Left forelimb (tissue), 1 donor: ENCODE results near the gene ALG13.
"Not testable (repeated sequence)": the region's sequence is repeated elsewhere in the genome, so short reads cannot be mapped to it uniquely, and the experiment has no call there.

ENCODE experiments used
- DNase-seq: peaks from one replicate; pipeline ENCODE4 v3.0.0-alpha.2; 2018; ENCODE audit warnings: low spot score

ALG13 gene

GRCh38 chrX:111680988-111681779 lies at the start of gene ALG13:
Gene ALG13, plus strand, starts transcription at chrX:111681170. Its CDS starts 49 bp downstream, at chrX:111681219.
- DNase-seq = peak; percentile 89

- no peak for DNase-seq
Observed at GRCh38 chrX:111634823-111635729, 45.9 kb upstream of the ALG13 start.

- no peak for DNase-seq
Observed at GRCh38 chrX:111641969-111642368, 39.0 kb upstream of the ALG13 start.

GRCh38 chrX:111645165-111645564 lies 35.8 kb upstream of the ALG13 start:
- not testable (repeated sequence) for DNase-seq

GRCh38 chrX:111645607-111646006 lies 35.4 kb upstream of the ALG13 start:
- no peak for DNase-seq

GRCh38 chrX:111646515-111646914 lies 34.5 kb upstream of the ALG13 start:
- DNase-seq = no peak

- DNase-seq = no peak
Observed at GRCh38 chrX:111648802-111649201, 32.2 kb upstream of the ALG13 start.

- no peak for DNase-seq
Observed at GRCh38 chrX:111649638-111650037, 31.3 kb upstream of the ALG13 start.

GRCh38 chrX:111650845-111651244 lies 30.1 kb upstream of the ALG13 start:
- DNase-seq = no peak

- no peak for DNase-seq
Observed at GRCh38 chrX:111652719-111653118, 28.3 kb upstream of the ALG13 start.

GRCh38 chrX:111661241-111661640 lies 19.7 kb upstream of the ALG13 start:
- no peak for DNase-seq

GRCh38 chrX:111662292-111662691 lies 18.7 kb upstream of the ALG13 start:
- no peak for DNase-seq

- no peak for DNase-seq
Observed at GRCh38 chrX:111671668-111672067, 9.3 kb upstream of the ALG13 start.

GRCh38 chrX:111687305-111687704 lies 6.3 kb downstream of the ALG13 start:
- no peak for DNase-seq

GRCh38 chrX:111695297-111695880 lies 14.4 kb downstream of the ALG13 start:
- DNase-seq = no peak

GRCh38 chrX:111719426-111720210 lies 38.6 kb downstream of the ALG13 start:
- DNase-seq = no peak

GRCh38 chrX:111728096-111728495 lies 47.1 kb downstream of the ALG13 start:
- DNase-seq = no peak

- no peak for DNase-seq
Observed at GRCh38 chrX:111731351-111731750, 50.4 kb downstream of the ALG13 start.

GRCh38 chrX:111736571-111736970 lies 55.6 kb downstream of the ALG13 start:
- DNase-seq = no peak

GRCh38 chrX:111742018-111742417 lies 61.0 kb downstream of the ALG13 start:
- no peak for DNase-seq

GRCh38 chrX:111743316-111743715 lies 62.3 kb downstream of the ALG13 start:
- DNase-seq = no peak

- no peak for DNase-seq
Observed at GRCh38 chrX:111756486-111756885, 75.5 kb downstream of the ALG13 start.
